HG03521 (cell line): Measurements from ENCODE around the gene DENND5B.
A peak's percentile ranks its signal among the peaks of the same experiment; 100 is the strongest.
"Not testable (repeated sequence)": the region's sequence is repeated elsewhere in the genome, so short reads cannot be mapped to it uniquely, and the experiment has no call there.

Source experiments
- ATAC-seq: cut with Tn5 transposase; IDR thresholded peaks from one replicate; pipeline ENCODE4 v1.9.1; 2021; ENCODE audit warnings: mild to moderate bottlenecking, moderate library complexity; ENCODE audit not compliant: unreplicated experiment

DENND5B gene

DNA sequence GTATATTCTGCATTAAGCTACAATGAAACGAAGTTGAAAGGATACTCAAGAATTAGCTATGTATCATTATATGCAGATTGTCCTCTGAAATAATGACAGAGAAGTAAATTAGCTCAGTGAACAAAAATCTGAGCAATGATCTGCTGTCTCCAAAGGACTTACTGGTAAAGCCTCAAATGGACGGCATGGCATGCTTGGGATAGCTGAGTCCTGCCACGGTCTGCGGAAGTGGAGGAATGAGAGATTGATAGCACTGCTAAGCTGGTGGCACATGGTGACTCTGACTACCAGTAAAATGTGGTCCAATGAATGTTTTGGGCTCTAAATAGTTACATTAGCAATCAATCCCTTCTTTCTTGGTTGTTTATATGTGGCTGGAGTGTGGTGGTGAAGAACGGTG lies 3.7 kb upstream of the DENND5B start:
- ATAC-seq, result no peak

DNA sequence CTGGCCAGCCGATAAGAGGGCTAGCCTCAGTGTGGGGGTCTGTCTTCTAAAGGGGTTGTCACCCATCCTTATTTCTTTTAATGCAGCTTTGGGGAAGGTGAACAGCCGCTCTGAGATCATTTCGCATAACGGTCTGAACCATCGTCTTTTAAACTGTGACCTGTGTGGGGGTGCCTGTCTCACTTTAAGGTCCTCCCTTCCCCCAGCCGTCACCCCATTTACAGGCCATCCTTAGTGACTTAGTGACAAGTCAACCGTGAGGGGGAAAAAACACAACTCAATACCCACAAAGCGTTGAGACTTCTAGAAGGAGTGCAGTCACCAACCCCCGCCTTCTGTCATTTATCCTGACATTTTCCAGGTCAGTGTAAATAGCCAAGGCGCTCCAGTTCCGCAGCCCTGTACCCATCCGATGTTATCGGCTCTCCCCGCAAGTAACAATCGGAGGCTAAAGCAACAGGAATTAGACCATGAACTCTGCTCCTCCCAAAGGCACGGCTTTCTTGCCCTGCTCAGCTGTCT lies 505 bp upstream of the DENND5B start:
- ATAC-seq, result peak; percentile 18

- peak; percentile 28 for ATAC-seq
These were observed 863 bp downstream of the DENND5B start for GRCh38 chr12:31589904-31590641.

- peak; percentile 31 for ATAC-seq
These were observed 1.4 kb downstream of the DENND5B start for GRCh38 chr12:31589598-31589903.

DNA sequence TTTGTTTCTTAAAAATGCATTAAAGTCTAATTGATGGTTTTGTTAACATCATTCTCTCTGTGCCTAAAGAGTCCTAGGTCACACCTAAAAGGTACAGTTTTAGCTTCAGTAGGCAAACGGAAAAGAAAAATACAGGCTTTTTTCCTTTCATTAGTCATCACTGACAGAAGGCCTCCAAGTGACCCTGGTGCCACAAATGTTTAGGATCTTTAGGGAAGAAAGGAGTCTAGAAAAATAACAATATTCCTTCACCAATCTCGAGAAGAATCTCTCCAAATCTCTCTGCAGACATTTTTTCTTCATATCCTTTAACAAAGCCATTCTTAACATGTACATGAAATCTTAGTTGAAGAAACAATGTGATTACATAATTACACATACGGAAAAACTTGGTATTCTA lies 2.0 kb downstream of the DENND5B start:
- no peak for ATAC-seq

DNA sequence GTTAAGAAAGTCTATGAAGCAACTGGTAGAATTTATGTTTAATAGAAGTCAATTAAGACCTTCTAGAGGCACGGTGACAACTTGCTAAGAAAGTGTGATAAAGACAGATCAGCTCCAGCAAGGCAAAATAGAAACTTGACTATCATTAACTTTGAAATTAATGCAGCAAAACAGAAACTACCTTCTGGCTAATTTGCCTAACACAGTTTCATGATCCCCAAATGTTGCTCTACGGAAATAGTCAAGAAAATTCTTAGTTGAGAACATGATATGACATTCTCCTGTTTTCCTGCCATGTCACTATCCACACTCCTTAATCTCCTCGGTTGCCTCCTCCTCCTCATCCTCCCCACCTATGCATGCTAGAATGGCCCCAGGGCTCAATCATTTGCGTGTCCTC lies 4.2 kb downstream of the DENND5B start:
- ATAC-seq, result no peak

DNA sequence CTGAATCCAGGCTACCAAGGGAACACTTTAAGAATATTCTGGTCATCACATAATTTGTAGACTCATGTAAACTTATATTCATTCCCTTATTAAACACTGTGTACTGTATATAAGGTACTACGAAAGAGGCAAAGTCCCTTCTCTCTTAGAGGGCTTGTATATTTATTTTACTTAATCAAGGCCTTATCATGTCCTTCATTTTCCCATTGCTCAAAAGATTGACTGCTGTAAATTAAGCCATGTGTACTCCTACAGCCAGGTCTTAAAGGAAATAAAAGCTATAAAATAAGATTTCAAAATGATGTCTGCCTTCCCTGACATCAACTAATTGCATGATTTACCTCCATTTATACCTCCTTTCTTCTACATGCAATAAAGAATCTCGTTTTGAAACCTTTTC lies 5.0 kb downstream of the DENND5B start:
- ATAC-seq, result no peak

- no peak for ATAC-seq
These were observed 5.7 kb downstream of the DENND5B start for GRCh38 chr12:31585271-31585670.

GRCh38 chr12:31584782-31585181 lies 6.2 kb downstream of the DENND5B start:
- no peak for ATAC-seq

DNA sequence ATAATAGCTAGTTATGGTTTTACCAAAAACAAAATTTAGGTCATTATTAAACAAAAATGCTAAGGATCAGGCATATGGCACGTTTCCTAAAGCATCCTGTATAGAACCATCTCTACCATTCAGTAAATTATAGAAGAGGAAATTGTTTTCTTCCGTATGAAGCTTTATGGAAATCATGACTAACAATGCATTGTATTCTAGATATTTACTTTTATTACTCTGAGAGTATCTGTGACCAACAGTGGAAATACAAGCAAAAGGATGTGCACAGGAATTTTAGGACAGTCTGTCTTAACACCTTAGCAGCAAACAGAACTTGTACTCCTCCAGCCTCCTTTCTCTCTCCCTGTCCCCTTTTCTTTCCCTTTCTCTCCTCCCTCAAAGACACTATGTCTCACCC lies 7.1 kb downstream of the DENND5B start:
- no peak for ATAC-seq

DNA sequence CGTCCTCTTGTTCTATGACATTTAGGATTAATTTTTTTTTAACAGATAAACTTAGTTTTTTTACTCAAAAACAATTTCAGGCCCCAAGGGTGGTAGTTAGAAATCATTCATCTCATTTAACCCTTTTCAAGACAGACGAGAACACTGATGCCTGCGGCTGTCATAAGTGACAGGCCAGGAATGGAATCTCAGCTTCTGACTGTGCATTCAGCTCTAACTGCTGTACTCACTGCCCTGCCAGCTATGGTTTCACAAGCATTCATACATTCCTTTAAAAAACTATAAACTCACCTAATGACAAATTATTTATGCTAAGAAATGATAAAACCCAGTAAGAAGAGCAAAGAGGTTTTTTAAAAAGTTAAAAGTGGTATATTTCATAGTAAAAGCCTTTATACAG lies 8.8 kb downstream of the DENND5B start:
- no peak for ATAC-seq

GRCh38 chr12:31578632-31579031 lies 12.3 kb downstream of the DENND5B start:
- ATAC-seq, result no peak

- no peak for ATAC-seq
These were observed 15.9 kb downstream of the DENND5B start for GRCh38 chr12:31574803-31575575.

GRCh38 chr12:31574367-31574766 lies 16.6 kb downstream of the DENND5B start:
- not testable (repeated sequence) for ATAC-seq

DNA sequence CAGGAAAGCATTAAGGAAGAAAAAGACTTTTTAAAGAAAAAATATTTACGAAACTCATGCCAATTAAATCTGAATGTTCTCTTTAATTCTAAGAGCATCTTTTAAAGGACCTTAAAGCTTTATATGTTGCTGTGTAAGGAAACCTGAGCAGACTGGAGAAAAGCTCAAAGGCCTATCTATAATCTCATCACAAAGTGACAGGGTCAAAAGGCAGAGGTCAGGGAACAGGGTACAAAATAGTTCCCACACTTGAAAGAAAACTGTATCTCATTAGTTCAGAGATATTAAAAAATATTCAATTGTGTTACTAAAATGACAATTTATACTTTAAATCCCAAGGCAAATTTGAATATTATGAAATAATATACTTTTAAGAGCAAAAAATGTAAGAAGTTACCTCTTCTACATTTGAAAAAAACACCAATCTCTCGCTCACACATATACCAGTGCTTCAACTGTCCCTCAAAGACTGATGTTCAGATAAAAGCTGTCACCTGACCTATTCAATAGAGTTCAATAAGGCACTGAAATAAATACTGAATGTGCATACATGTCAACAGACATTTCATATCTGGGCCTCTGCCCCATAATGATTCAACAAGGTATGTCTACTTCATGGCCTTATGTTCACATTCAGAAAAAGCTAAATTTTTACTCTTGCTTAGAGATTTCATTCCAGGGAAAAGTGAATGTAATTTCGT lies 17.9 kb downstream of the DENND5B start:
- ATAC-seq, result no peak

DNA sequence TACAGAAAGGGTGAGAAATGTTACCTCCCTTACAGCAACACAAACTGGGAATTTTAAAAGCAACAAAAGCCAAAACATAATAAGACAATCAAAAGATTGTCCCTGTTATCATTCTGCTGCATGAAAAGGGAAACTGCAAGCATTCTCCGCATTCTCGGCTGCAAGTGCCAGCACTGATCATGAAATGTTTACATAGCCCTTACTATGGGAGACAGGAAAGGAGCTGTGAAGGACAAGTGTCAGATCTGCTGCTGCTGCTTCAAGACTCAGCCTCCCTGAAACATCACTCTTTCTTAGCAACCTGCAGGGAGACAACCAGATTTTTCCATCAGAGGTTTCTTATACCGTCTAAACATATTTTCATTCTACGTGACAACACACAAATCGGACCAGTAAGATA lies 20.1 kb downstream of the DENND5B start:
- ATAC-seq, result no peak

- not testable (repeated sequence) for ATAC-seq
These were observed 21.4 kb downstream of the DENND5B start for GRCh38 chr12:31569517-31569916.

- ATAC-seq, result no peak
These were observed 22.4 kb downstream of the DENND5B start for GRCh38 chr12:31568498-31568897.

DNA sequence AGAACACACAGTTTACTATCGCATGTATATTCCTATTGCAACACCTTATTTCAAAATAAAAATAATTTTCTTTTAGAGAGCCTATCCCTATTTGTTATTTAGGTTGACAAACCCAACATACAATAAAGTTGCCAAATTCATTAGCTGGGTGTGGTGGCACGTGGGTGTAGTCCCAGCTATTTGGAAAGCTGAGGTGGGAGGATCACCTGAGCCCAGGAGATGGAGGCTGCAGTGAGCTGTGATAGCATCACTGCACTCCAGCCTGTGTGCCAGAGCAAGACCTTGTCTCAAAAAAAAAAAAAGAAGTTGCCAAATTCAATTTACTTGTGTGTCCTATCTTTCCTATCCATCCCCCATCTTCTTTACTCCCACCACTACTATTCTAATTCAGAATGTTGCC lies 23.9 kb downstream of the DENND5B start:
- no peak for ATAC-seq

- ATAC-seq, result no peak
These were observed 24.4 kb downstream of the DENND5B start for GRCh38 chr12:31566547-31566946.

DNA sequence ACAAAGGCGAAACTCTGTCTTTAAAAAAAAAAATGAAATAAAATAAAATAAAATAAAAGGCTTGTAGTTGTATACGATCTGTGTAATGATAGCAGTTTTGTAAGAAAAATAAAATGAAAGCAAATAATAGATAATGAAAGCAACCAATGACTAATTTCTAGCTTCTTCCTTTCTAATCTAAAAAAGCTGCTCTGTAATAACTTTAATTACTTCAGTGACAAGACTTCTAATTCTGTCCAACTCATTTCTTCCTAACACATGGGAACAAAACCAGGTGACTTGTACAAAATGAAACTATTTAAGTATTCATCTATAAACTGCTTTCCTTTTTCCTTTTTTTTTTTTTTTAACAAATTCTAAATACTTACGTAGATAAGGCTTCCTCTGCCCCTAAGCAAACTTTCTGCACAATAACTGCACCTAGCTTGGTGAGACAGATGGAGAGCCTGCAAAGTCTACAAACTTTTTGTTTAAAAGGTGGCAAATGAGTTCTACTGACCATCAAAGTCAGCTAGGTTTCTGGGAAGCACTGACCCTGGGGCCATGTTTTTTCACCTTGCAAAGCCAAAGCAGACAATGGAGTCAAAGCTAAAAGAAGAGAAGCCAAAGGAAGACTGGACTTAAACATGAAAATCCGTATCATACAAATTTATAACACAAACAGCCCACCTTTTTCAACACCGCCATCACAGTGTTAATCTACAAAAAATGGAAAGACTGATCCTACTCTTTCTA lies 28.2 kb downstream of the DENND5B start:
- ATAC-seq, result no peak
